Ecto neural progenitor cell (in vitro differentiated cells): ENCODE measurements around the gene AADAC.
"Not testable (repeated sequence)": the region's sequence is repeated elsewhere in the genome, so short reads cannot be mapped to it uniquely, and the experiment has no call there.

Source experiments
- DNase-seq: peaks from one replicate; pipeline ENCODE4 v3.0.0-alpha.2; 2018; ENCODE audit warnings: low spot score

The AADAC gene

GRCh38 chr3:151798466-151798865, 15.4 kb upstream of the AADAC start:
- no peak for DNase-seq

DNA sequence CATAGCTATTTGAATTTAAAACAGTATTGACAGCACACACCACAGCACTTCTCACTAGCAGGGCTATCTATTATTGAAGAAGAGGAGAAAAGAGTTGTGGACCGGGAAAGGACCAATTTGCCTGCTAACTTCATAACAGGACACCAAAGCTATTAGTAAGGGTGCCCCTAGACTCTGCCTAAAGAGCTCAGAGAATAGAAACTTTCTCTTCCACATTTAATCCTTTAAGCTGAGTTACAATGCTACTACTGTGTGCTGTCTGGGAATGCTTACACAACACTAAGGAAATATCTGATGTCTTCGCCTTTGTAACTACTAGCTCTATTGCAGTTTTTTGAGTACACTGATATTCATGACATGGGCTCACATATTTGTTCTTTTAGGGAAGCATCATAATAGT, 13.5 kb upstream of the AADAC start:
- no peak for DNase-seq

DNA sequence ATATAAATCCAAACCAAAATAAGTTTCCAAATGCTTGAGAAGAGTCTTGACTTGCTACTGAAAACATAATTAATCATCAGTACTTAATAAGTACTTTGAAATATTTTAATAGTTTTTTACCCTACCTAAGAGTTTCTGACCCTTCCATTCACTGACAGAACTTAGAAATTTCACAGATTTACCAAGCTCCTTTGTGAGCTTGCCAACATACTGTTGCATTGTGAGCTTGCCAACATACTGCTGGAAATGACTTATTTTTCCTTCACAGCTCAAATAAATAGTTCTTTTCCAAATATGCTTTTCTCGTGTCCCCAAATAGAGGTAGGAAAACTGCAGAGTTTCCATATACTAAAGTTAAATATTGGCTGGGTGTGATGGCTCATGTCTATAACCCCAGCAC, 9.6 kb upstream of the AADAC start:
- DNase-seq, result no peak

DNA sequence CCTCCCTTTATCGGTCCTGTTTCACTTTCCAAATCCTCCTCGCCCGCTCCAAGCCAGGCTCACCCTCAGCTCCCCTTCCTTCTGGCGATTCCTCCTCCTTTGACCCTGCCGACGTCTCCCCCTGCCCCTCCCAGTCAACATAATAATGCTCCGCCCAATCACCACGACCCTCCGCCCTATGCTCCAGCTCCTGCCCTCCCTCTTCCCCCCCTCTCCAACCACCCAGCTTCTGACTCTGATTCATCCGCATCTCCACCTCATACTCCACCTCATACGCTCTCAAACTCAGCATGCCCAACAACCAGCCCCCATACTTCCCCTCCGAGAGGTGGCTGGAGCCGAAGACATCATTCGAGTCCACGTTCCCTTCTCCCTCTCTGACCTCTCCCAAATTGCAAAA, 7.1 kb upstream of the AADAC start:
- no peak for DNase-seq

GRCh38 chr3:151808926-151809325, 5.0 kb upstream of the AADAC start:
- not testable (repeated sequence) for DNase-seq

GRCh38 chr3:151811474-151811873, 2.4 kb upstream of the AADAC start:
- no peak for DNase-seq

GRCh38 chr3:151814588-151814987, 672 bp downstream of the AADAC start:
- no peak for DNase-seq

GRCh38 chr3:151816091-151816604, 2.2 kb downstream of the AADAC start:
- DNase-seq, result no peak

DNA sequence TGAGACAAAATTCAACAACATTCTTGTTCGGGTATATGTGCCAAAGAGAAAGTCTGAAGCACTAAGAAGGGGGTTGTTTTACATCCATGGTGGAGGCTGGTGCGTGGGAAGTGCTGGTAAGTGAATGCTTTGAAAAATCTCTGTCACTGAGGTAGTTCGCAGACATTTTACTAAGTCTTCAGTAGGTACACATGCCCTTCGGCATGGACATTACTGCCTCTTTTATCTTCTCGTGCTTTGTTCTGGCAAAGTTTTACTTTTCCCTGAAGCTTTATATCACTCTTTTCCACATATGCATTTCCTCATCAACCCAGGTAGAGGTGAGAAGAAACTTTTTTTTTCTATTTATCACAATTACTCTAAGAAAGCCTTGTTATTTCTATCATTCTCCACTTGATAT, 3.6 kb downstream of the AADAC start:
- no peak for DNase-seq

DNA sequence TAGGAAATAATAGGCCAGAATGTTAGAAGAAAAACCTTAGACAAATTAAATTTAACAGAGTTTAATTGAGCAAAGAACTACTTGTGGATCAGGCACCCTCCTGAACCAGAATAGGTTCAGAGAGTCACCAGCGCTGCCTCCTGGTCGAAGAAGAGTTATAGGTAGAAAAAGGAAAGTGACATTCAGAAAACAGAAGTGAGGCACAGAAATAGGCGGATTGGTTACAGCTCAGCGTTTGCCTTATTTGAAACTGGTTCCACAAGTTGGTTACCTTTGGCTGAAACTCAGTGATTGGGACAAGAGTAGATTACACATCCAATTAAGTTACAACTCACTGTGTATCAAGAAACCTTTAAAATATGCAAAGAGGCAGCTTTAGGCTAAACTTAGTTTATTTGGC, 4.4 kb downstream of the AADAC start:
- DNase-seq, result no peak

DNA sequence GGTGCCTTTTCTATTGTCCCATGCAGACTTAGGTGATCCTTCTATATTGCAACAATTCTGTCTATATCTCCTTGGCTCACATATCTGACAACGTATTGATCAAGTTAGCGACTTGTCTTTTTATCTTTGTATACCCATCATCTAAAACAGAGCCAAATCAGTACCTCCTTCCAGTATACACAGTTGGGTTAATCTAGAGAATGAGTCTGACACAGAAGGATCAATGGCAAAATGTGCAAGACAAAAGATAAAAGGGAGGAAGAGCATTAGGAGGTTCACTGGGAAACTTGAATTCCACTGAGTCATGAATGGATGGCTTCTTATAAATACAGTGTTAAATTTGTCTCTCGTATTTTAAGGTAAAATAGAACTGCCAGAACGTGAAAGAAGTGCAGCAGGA, 6.0 kb downstream of the AADAC start:
- DNase-seq, result no peak

GRCh38 chr3:151827816-151828215, 13.9 kb downstream of the AADAC start:
- DNase-seq, result no peak

DNA sequence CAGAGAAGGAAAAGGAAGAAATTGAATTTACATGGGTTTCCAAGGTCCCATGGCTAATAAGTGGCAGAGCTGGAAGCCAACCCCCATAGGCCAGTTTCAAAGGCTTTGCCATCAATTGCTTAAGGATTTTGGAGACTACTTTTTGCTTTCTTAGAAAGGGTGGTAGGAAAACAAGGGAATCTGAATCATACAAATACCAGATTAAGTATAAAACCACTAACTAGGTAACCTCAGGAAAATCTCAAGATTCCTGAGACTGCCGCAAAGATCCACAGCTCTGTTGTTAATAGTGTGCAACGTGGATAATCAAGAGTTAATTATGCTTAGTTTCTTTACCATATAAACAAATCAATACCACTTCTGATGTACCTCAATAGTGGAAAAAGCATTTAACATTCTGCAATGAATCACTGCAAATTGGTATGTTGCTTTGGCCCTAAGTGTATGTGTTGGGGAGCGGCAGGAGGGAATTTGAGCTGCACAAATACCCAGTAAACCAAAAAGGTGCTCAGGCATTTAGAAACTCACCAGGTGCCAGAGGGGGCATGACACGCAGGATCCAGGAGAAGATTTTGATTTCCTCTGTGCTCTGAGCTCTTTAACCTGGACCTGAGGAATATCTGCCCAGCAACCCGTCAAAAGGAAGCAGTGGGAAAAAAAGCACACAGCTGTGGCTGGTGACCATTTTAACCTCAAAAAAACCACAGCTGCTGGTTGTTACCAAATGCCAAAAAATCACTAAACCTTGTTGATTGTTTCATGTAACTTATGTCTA, 22.0 kb downstream of the AADAC start:
- no peak for DNase-seq

DNA sequence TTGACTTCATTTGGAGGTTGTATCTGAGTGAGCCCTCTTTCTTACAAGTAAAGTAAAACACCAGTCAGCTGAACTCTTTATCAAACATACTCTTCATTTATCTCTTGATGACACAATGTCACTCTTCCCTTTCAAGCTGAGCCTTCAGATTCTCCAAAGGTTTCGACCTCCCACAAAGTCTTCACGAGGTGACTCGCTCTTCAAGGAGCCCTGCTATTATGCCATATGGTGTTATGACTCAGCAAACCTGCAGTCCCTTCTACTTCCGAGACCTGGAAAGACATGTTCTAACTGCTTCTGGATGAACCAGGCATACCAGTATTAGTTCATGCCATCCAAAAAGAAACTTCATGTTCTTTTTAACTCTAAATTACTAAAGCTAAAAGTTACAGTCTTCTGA, 23.1 kb downstream of the AADAC start:
- DNase-seq, result no peak

- no peak for DNase-seq
These were observed 24.8 kb downstream of the AADAC start for GRCh38 chr3:151838574-151839312.

DNA sequence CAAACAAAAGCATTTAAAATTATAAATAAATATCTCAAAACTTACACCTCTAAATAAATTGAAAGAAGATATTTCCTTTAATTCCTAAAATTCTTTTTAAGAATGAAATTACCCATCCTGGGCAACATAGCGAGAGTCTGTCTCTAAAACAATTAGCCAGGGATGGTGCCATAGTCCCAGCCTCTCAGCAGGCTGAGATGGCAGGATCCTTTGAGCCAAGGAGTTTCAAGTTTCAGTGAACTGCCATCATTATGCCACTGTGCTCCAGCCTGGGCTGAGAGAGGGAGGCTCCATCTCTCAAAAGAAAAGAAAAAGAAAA, 25.4 kb downstream of the AADAC start:
- DNase-seq, result no peak

DNA sequence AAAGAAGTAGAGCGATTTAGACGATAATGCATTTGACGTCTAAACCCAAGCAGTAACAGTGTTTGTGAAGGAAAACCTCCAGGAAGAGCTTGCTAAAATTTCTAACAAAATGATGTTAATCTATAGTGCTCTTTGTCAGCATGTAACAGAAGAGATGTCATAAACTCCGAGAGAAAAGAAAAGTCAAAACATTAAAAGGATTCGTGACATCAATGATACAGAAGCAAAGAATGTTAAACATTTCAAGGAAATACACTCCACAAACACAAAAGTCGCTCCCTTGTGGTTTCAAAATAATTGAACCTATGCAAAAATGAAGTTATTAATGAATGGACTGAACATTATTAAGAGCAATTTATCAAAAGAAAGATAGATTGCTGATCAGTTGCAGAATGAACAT, 27.9 kb downstream of the AADAC start:
- DNase-seq, result no peak

DNA sequence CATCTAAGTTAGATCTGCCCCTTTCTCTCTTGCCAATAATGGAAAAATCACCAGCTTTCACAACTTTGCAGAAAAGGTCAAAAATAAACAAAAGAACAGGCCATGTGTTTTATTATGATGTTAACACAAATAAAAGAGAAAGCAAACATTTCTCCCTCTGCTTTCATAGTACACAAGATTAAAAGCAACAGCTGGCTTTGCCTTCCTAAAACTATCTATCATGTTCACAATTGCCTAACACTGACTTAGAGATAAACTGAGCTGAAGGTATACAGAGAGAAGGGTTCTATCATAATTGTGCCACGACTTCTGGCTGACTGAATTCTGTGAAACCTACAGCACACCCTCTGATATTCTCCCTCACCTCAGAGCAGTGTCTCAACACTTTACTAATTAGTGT, 29.4 kb downstream of the AADAC start:
- no peak for DNase-seq

DNA sequence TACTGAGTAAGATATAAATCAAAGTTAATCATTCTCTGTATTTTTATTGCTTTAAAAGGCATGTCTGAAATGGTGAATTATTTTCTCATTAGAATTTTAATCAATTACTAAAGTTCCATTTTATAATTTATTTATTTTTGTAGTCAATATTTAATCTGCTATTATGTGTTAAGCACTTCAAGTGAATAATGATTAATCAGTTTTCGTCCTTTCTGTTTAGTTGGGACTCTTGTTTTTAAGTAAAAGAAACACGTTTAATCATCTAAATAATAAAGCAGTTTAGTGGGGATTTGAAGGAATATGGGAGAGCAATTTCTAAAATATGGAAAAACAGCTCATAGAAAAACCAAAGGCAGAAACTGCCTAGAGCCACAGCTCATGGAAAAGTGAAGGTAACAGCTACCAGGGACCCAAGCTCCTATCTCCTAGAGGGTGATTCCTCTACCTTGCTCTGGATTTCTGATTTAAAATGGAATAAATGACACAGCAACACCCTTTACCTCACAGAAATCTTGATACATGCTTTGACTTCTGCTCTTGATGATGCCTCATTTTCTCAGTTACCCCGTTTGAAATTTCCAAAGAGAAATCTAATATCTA, 31.5 kb downstream of the AADAC start:
- DNase-seq, result no peak

DNA sequence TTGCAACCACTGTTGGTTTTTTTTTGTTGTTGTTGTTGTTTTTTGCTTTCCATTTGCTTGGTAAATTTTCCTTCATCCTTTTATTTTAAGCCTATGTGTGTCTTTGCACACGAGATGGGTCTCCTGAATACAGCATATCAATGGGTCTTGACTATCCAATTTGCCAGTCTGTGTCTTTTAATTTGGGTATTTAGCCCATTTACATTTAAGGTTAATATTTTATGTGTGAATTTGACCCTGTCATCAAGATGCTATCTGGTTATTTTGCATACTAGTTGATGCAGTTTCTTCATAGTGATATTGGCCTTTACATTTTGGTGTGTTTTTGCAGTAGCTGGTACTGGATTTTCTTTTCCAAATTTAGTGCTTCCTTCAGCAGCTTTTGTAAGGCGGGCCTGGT, 36.1 kb downstream of the AADAC start:
- DNase-seq, result not testable (repeated sequence)

DNA sequence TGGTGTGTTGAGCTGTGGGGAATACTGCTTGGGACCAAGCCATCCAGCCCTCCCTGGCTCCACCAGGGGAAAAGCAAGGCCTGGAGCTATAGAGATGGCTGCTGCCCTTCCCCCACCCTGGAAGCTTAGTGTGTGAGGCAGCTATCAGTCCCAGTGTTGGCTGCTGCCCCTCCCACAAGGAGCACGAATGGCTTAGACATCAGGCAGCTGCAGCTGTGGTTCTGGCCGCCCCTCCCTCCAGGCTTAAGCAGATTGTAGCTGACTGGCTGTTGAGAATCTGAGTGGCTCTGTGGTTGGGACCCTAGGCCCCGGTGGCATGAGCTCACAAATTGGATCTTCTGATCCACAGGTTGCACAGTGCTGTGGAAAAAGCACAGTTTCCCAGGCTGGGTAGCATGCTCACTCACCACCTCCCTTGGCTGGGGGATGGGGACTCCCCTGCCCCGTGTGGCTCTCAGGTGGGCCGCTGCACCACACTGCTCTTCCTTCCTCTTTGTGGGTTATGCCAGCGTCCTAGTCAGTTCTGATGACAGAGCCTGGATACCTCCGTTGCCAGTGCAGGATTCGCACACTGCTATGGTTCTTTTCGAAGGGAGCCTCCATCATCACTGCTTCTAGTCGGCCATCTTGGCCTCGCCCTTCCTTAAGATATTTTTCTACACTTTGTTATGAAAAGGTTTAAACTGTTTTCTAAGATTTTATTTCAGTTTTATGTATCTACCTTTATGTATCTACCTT, 38.3 kb downstream of the AADAC start:
- DNase-seq, result peak; percentile 56

DNA sequence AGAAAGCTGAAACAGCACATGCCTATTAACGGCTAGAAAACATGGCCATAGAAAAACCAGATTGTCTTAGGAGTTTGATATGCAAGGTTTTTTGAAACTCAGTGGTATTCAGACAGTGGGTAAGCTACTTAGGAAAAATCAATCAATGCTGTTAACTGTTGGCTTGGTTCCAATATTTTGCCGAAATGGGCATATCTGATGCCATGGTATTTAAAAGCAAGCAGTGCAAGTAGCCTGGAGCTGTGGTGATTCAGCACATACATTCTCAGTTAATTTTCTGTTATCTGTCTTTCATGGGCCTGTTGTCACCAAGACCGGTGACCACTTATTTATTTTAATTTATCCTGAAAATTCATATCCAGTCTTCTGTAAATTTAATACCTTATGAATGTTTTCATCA, 42.2 kb downstream of the AADAC start:
- DNase-seq, result no peak

DNA sequence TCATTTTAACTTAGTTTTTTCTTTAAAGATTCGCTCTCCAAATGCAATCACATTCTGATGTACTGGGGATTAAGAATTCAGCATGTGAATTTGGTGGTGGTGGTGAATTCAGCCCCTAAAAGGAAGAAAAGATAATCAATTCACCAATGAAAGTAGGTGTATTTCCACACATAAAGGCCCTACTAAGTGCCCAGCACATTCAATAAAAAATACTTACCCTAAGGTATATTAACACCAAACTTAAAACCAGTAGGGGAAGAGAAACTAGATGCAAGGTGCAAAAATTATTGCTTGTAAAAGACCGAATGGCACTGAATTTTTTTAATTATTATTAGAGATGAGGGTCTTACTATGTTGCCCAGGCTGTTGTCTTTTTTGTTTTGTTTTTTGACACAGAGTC, 42.7 kb downstream of the AADAC start:
- no peak for DNase-seq
